IPS-18a (cell line): ENCODE measurements around the gene SMAD9.

Experiments used
- H3K27ac ChIP-seq: one replicate; pipeline ENCODE4 v1.5.1; 2013; ENCODE audit warnings: low read length
- H3K27me3 ChIP-seq: one replicate; pipeline ENCODE4 v1.6.1; 2013; ENCODE audit warnings: mild to moderate bottlenecking, low read length; ENCODE audit not compliant: control insufficient read depth, insufficient read depth
- H3K36me3 ChIP-seq: one replicate; pipeline ENCODE4 v1.6.1; 2013; ENCODE audit warnings: low read depth, low read length; ENCODE audit not compliant: control insufficient read depth
- H3K4me1 ChIP-seq: one replicate; pipeline ENCODE4 v1.6.1; 2013; ENCODE audit warnings: low read depth, low read length; ENCODE audit not compliant: control insufficient read depth
- H3K4me3 ChIP-seq: one replicate; pipeline ENCODE4 v1.5.1; 2013; ENCODE audit warnings: low read length
- H3K9ac ChIP-seq: one replicate; pipeline ENCODE4 v1.6.1; 2013; ENCODE audit warnings: mild to moderate bottlenecking, low read length, moderate library complexity
- H3K9me3 ChIP-seq: one replicate; pipeline ENCODE4 v1.6.1; 2013; ENCODE audit warnings: low read depth, low read length; ENCODE audit not compliant: control insufficient read depth

Gene SMAD9

GRCh38 chr13:36919833-36920615 lies at the start of gene SMAD9:
Gene SMAD9 (minus strand): TSS chr13:36920238. CDS start chr13:36879689, 40,549 bp downstream.
- Histone ChIP-seq H3K9me3 (no peaks in the 10 kb centered on the region), H3K4me3 (peak within 1 kb of the TSS; percentile 63), H3K27me3 (peaks cover 46% of the 10 kb centered on the region), H3K27ac (no peak within 1 kb of the TSS), H3K4me1 (peaks cover 4% of the 10 kb centered on the region), H3K36me3 (no peaks in the 10 kb centered on the region), H3K9ac (peak within 1 kb of the TSS; percentile 11)

GRCh38 chr13:36966404-36966803 lies 46.4 kb upstream of the SMAD9 start:
- Histone ChIP-seq H3K36me3 (peaks cover 35% of the 10 kb centered on the region), H3K4me3 (no peak overlapping the region), H3K27ac (no peak overlapping the region)

GRCh38 chr13:36965767-36966166 lies 45.7 kb upstream of the SMAD9 start:
- Histone ChIP-seq H3K27ac (no peak overlapping the region), H3K9ac (no peak overlapping the region), H3K4me1 (no peaks in the 10 kb centered on the region), H3K27me3 (no peaks in the 10 kb centered on the region), H3K4me3 (no peak overlapping the region), H3K36me3 (peaks cover 30% of the 10 kb centered on the region), H3K9me3 (no peaks in the 10 kb centered on the region)

More at GRCh38 chr13:36966404-36966803, 46.4 kb upstream of the SMAD9 start:
- Histone ChIP-seq H3K9me3 (no peaks in the 10 kb centered on the region), H3K9ac (no peak overlapping the region), H3K4me1 (no peaks in the 10 kb centered on the region), H3K27me3 (no peaks in the 10 kb centered on the region)

GRCh38 chr13:36959456-36960116 lies 39.5 kb upstream of the SMAD9 start:
- Histone ChIP-seq H3K9me3 (no peaks in the 10 kb centered on the region), H3K4me1 (no peaks in the 10 kb centered on the region), H3K27ac (no peak overlapping the region), H3K27me3 (no peaks in the 10 kb centered on the region), H3K36me3 (peaks cover 10% of the 10 kb centered on the region), H3K9ac (no peak overlapping the region), H3K4me3 (no peak overlapping the region)

GRCh38 chr13:36954542-36954941 lies 34.5 kb upstream of the SMAD9 start:
- Histone ChIP-seq H3K36me3 (peaks cover 11% of the 10 kb centered on the region), H3K27me3 (no peaks in the 10 kb centered on the region), H3K4me1 (no peaks in the 10 kb centered on the region), H3K9me3 (no peaks in the 10 kb centered on the region), H3K4me3 (no peak overlapping the region), H3K9ac (no peak overlapping the region), H3K27ac (no peak overlapping the region)

- Histone ChIP-seq H3K27me3 (no peaks in the 10 kb centered on the region), H3K4me1 (no peaks in the 10 kb centered on the region), H3K4me3 (no peak overlapping the region), H3K9me3 (no peaks in the 10 kb centered on the region), H3K27ac (no peak overlapping the region), H3K36me3 (peaks cover 11% of the 10 kb centered on the region), H3K9ac (no peak overlapping the region)
These were observed 30.9 kb upstream of the SMAD9 start for GRCh38 chr13:36950920-36951319.

- no peaks in the 10 kb centered on the region for H3K4me1 ChIP-seq
- no peak overlapping the region for H3K4me3 ChIP-seq
- H3K36me3 ChIP-seq = peaks cover 11% of the 10 kb centered on the region
- no peak overlapping the region for H3K9ac ChIP-seq
- H3K27me3 ChIP-seq = no peaks in the 10 kb centered on the region
- H3K27ac ChIP-seq = no peak overlapping the region
- no peaks in the 10 kb centered on the region for H3K9me3 ChIP-seq
These were observed 30.3 kb upstream of the SMAD9 start for GRCh38 chr13:36950330-36950729.

- Histone ChIP-seq H3K36me3 (no peaks in the 10 kb centered on the region), H3K9ac (no peak overlapping the region), H3K4me3 (no peak overlapping the region), H3K9me3 (no peaks in the 10 kb centered on the region), H3K27me3 (no peaks in the 10 kb centered on the region), H3K27ac (no peak overlapping the region), H3K4me1 (no peaks in the 10 kb centered on the region)
These were observed 25.0 kb upstream of the SMAD9 start for GRCh38 chr13:36945078-36945477.

GRCh38 chr13:36925603-36926002 lies 5.6 kb upstream of the SMAD9 start:
- Histone ChIP-seq H3K4me3 (no peak overlapping the region), H3K27me3 (peaks cover 13% of the 10 kb centered on the region), H3K9ac (no peak overlapping the region), H3K27ac (no peak overlapping the region), H3K4me1 (no peaks in the 10 kb centered on the region), H3K36me3 (no peaks in the 10 kb centered on the region), H3K9me3 (no peaks in the 10 kb centered on the region)

- Histone ChIP-seq H3K9me3 (no peaks in the 10 kb centered on the region), H3K4me3 (no peak overlapping the region), H3K36me3 (no peaks in the 10 kb centered on the region), H3K27ac (no peak overlapping the region), H3K4me1 (no peaks in the 10 kb centered on the region), H3K27me3 (peaks cover 21% of the 10 kb centered on the region), H3K9ac (no peak overlapping the region)
These were observed 4.0 kb upstream of the SMAD9 start for GRCh38 chr13:36924001-36924400.

GRCh38 chr13:36921631-36922301 lies 1.7 kb upstream of the SMAD9 start:
- Histone ChIP-seq H3K9ac (no peak overlapping the region), H3K4me3 (no peak overlapping the region), H3K27me3 (peaks cover 43% of the 10 kb centered on the region), H3K4me1 (peaks cover 4% of the 10 kb centered on the region), H3K27ac (no peak overlapping the region), H3K36me3 (no peaks in the 10 kb centered on the region), H3K9me3 (no peaks in the 10 kb centered on the region)
